Stimulated activated CD4-positive, alpha-beta T cell treated with anti-CD3 and anti-CD28 coated beads, TNF-alpha, amount 100 ng/mL, for 48 hours (primary cell): ENCODE measurements around the gene HNMT.
"Not testable (repeated sequence)": the region's sequence is repeated elsewhere in the genome, so short reads cannot be mapped to it uniquely, and the experiment has no call there.

Experiments used
- DNase-seq, 3 donors: peaks; one replicate each; pipeline ENCODE4 v3.0.0-alpha.2; 2020; ENCODE audit warnings: low read depth in 3 of 3

Gene HNMT

DNA sequence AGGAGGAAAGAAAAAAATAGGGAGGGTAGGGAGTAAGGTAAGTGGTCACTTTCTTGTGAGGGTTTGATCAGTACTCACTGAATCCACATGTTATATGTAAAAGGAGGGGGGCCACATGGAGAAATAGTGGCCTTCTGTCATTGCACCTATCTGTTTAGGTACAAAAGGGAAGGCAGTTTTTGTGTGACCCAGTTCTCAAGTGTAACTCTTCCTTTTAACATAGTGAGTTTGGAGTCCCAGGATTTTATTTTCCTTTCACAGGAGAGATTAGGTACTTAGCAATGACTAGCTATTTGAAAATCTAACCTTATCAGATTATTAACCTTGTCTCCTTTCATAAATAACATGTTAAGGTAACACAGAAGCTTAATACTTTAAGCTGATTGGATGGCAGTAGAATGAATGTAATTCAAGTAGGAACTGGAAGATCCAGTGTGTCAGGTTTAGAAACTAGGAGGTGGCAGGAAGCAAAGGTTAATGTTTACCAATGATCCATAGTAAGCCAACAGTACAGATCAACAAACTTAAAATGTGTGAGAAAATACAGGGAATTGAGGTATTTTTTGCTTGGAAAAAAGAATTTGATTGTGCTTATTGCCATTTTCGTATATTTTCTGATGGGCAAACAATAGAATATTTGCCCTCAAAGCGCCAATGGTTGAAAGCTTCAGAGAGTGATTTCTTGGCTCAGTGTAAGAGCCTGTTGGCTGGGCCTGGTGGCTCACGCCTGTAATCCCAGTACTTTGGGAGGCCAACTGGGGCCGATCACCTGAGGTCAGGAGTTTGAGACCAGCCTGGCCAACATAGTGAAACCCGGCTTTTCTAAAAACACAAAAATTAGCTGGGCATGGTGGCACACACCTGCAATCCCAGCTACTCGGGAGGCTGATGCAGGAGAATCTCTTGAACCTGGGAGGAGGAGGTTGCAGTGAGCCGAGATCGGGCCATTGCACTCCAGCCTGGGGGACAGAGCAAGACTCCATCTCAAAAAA lies 11.3 kb downstream of the HNMT start:
- DNase-seq, result no peak

GRCh38 chr2:137976274-137976673 lies 12.0 kb downstream of the HNMT start:
- no peak for DNase-seq

DNA sequence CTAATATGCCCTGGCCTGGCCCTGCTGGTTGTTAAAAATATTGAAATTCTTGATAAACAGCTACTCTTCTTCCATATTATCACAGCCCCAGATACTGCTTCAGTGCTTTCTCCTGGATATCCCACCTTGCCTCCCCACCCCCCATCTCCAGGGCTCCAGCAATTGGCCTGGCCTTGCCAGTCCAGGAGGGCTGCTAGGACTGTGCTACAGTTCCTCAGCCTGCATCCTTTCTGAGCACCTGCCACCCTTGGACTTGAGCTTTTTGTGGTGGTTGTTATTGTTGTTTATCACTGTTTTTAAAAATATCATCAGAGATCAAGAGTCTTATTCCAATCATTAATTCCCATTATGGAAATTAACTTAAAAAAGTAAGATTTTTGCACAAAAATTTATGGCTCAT lies 13.5 kb downstream of the HNMT start:
- DNase-seq, result no peak

DNA sequence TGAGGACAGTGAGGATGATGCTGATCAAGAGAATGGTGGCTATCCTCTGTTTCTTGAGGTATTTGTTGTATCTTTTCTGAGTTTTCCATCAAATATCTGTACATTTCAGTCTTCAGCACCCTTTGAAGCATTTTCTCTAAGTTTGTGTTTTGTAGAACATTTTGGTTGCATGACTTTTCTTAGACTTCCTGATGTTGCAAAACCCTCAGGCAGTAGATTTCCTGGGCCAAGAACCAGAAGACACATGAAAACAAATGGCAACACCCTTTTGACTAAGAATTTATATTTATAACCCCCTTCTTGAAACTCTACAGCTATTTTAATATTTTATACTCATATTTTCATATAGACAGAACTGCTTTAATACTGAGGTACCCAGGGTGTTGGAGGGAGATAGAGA lies 16.2 kb downstream of the HNMT start:
- DNase-seq, result no peak

DNA sequence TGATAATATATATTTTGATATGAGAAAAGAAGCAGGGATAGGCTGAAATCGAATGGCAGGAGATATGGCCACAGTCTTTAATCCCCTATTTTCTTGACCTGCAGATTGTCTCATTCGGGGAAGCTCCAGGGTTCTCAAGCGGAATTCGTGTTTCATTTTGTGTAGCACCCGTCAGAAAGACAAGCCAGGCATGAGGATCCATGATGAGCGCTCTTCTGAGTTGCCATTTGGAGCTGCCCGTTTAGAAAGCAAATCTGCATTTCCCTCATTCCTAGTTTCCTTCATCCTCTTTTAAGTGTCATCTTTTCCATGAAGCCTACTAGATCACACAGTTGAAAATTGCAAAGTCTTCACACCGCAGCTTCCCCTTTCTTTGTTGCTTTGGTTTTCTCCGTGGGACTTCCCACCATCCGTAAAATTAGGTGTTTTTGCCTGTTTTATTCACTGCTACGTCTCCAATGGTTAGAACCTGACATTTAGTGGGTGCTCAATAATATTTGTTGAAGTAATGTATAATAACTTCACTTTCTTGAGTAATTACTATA lies 16.9 kb downstream of the HNMT start:
- DNase-seq, result no peak

GRCh38 chr2:137983581-137983980 lies 19.3 kb downstream of the HNMT start:
- no peak for DNase-seq

DNA sequence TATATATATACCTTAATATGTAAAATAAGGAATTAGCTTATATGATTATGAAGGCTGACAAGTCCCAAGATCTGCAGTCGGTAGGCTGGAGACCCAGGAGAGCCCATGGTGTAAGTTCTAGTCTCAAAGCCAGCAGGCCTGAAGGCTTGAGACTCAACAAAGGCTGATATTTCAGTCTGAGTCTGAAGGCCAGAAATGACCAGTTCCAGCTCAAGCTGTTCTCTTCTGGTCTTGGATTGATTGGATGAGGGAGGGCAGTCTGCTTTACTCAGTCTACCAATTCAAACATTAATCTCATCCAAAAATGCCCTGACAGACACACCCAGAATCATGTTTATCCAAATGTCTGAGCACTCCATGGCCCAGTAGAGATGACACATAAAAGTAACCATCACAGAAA lies 22.0 kb downstream of the HNMT start:
- DNase-seq, result no peak

- DNase-seq, result no peak
Observed at GRCh38 chr2:137987011-137987410, 22.7 kb downstream of the HNMT start.

- DNase-seq, result no peak
Observed at GRCh38 chr2:137991078-137991477, 26.8 kb downstream of the HNMT start.

GRCh38 chr2:137992039-137992646 lies 27.9 kb downstream of the HNMT start:
- no peak for DNase-seq

GRCh38 chr2:137993715-137994476 lies 29.6 kb downstream of the HNMT start:
- DNase-seq, result not testable (repeated sequence)

DNA sequence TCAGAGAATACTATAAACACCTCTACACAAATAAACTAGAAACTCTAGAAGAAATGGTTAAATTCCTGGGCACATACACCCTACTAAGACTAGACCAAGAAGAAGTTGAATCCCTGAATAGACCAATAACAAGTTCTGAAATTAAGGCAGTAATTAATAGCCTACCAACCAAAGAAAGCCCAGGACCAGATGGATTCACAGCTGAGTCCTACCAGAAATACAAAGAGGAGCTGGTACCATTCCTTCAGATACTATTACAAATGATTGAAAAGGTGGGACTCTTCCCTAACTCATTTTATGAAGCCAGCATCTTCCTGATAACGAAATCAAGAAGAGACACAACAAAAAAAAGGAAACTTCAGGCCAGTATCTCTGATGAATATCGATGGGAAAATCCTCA lies 31.1 kb downstream of the HNMT start:
- not testable (repeated sequence) for DNase-seq

DNA sequence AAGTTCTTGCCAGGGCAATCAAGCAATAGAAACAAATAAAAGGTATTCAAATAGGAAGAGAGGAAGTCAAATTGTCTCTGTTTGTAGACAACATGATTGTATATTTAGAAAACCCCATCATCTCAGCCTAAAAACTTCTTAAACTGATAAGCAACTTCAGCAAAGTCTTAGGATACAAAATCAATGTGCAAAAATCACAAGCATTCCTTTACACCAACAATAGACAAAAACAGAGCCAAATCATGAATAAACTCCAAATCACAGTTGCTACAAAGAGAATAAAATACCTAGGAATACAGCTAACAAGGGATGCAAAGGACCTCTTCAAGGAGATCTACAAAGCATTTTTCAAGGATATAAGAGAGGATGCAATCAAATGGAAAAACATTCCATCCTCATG lies 31.9 kb downstream of the HNMT start:
- DNase-seq, result not testable (repeated sequence)

- no peak for DNase-seq
Observed at GRCh38 chr2:137997733-137998132, 33.5 kb downstream of the HNMT start.

DNA sequence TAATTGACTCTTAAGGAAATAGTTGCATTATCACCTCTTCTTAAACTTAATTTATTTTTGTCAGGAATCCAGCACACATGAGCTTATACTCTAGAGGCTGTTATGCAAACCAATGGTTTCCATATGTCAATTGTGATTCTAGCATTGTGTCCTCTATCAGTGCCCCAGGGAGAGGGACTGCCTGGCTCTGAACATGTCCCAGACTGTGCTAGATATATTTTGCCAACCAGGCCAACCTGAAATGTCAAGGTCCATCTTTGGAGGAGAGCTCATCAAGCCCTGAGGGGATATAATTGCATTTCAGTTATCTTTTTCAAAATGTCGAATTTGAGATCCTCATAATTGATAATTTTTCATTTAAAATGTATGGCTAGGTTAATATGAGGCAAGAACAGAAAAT lies 34.2 kb downstream of the HNMT start:
- no peak for DNase-seq

GRCh38 chr2:137999273-137999672 lies 35.0 kb downstream of the HNMT start:
- no peak for DNase-seq

- no peak for DNase-seq
Observed at GRCh38 chr2:138000009-138000408, 35.7 kb downstream of the HNMT start.

GRCh38 chr2:138000796-138001195 lies 36.5 kb downstream of the HNMT start:
- DNase-seq, result no peak

DNA sequence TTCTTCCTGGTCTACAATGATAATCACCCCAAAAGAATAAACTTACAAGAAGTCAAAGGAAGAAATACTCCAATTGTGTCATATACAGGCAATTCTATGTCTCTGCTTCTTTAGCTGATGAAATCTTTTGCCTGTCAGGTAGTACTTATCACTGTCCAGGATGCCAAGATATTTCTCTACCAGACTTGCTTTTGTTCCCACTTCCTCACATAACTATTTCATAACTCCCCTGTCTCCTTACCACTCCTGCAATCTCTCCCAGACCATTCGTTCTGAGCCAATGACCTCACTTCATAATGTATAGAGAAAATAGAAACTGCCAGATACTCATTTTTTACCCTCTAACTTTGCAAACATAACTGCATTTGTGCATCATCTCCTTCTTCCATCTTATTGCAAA lies 39.1 kb downstream of the HNMT start:
- no peak for DNase-seq

DNA sequence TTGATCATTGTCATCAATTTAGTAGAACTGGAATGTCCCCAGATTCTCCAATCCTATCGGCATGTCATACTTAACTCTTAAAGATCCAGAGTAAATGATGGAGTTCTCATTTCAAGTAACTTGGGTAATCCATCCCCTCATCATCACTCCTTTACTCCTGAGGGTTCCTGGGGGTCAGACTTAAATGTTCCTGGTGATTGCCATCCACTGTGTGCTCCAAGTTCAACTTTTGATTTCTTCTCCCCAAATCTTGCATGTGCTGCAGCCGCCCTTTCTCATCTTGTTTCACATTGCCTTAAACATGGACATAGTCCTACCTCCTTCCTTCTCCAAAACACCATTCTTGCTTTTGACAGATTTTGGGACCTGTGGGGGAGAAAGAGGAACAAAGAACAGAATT lies 43.2 kb downstream of the HNMT start:
- DNase-seq, result no peak

- no peak for DNase-seq
Observed at GRCh38 chr2:138009622-138010021, 45.3 kb downstream of the HNMT start.

GRCh38 chr2:138010890-138011289 lies 46.6 kb downstream of the HNMT start:
- DNase-seq, result no peak
